H9 (cell line): ENCODE data around the gene S100A8. TPM values are rescaled to one million over a fixed set of nuclear protein-coding genes. Genes with fewer than 3 reads are reported as not detected.

ENCODE experiments used
- DNase-seq: peaks from one replicate; pipeline ENCODE4 v3.0.0-alpha.2; 2017
- H2AFZ ChIP-seq: one replicate; pipeline ENCODE4 v1.6.1; 2013; ENCODE audit warnings: mild to moderate bottlenecking, low read length, control low read depth, moderate library complexity
- H2AK5ac ChIP-seq: 2 replicates; pipeline ENCODE4 v1.6.1; 2013; ENCODE audit warnings: low read length, control low read depth, mixed read lengths; ENCODE audit not compliant: insufficient read length
- H2BK120ac ChIP-seq: one replicate; pipeline ENCODE4 v1.6.1; 2013; ENCODE audit warnings: low read depth, mild to moderate bottlenecking, low read length, control low read depth, inconsistent platforms; ENCODE audit not compliant: poor library complexity, severe bottlenecking
- H2BK12ac ChIP-seq: 2 replicates; pipeline ENCODE4 v1.6.1; 2013; ENCODE audit warnings: low read length, control low read depth, mixed read lengths, low read depth; ENCODE audit not compliant: insufficient read length
- H2BK15ac ChIP-seq: 2 replicates; pipeline ENCODE4 v1.6.1; 2013; ENCODE audit warnings: low read depth, low read length, control low read depth
- H2BK20ac ChIP-seq: one replicate; pipeline ENCODE4 v1.6.1; 2013; ENCODE audit warnings: low read depth, mild to moderate bottlenecking, low read length, control low read depth, inconsistent platforms; ENCODE audit not compliant: poor library complexity, severe bottlenecking
- H2BK5ac ChIP-seq: 2 replicates; pipeline ENCODE4 v1.6.1; 2013; ENCODE audit warnings: low read length, control low read depth, mixed read lengths; ENCODE audit not compliant: insufficient read length
- H3K14ac ChIP-seq: 2 replicates; pipeline ENCODE4 v1.6.1; 2013; ENCODE audit warnings: low read length, control low read depth; ENCODE audit not compliant: insufficient read depth
- H3K18ac ChIP-seq: 2 replicates; pipeline ENCODE4 v1.6.1; 2013; ENCODE audit warnings: low read depth, mild to moderate bottlenecking, mixed read lengths, low read length, control low read depth; ENCODE audit not compliant: insufficient read length
- H3K23ac ChIP-seq: 2 replicates; pipeline ENCODE4 v1.6.1; 2013; ENCODE audit warnings: low read length, control low read depth, mixed read lengths, low read depth; ENCODE audit not compliant: insufficient read length
- H3K23me2 ChIP-seq: 2 replicates; pipeline ENCODE4 v1.6.1; 2013; ENCODE audit warnings: low read depth, mild to moderate bottlenecking, mixed read lengths, low read length, control low read depth; ENCODE audit not compliant: insufficient read length, poor library complexity, severe bottlenecking
- H3K27ac ChIP-seq: 2 replicates; pipeline ENCODE4 v1.5.1; 2013; ENCODE audit warnings: low read length, control low read depth, mixed read lengths, low read depth; ENCODE audit not compliant: insufficient read length
- H3K27me3 ChIP-seq: 2 replicates; pipeline ENCODE4 v1.6.1; 2013; ENCODE audit warnings: low read length, control low read depth, inconsistent platforms; ENCODE audit not compliant: insufficient read depth
- H3K4ac ChIP-seq: 2 replicates; pipeline ENCODE4 v1.6.1; 2013; ENCODE audit warnings: low read depth, mild to moderate bottlenecking, control low read depth, inconsistent platforms, low read length, moderate library complexity
- H3K4me1 ChIP-seq: 2 replicates; pipeline ENCODE4 v1.6.1; 2013; ENCODE audit warnings: low read length, control low read depth, inconsistent platforms; ENCODE audit not compliant: insufficient read depth
- H3K4me2 ChIP-seq: 2 replicates; pipeline ENCODE4 v1.6.1; 2013; ENCODE audit warnings: low read length, control low read depth, mixed read lengths; ENCODE audit not compliant: insufficient read length, insufficient read depth
- H3K56ac ChIP-seq: 2 replicates; pipeline ENCODE4 v1.6.1; 2013; ENCODE audit warnings: low read depth, mild to moderate bottlenecking, mixed read lengths, low read length, control low read depth; ENCODE audit not compliant: insufficient read length
- H3K79me1 ChIP-seq: 2 replicates; pipeline ENCODE4 v1.6.1; 2013; ENCODE audit warnings: low read depth, mild to moderate bottlenecking, moderate library complexity, low read length, control low read depth, inconsistent platforms; ENCODE audit not compliant: insufficient read depth, poor library complexity, severe bottlenecking
- H3K79me2 ChIP-seq: 2 replicates; pipeline ENCODE4 v1.6.1; 2013; ENCODE audit warnings: low read length, control low read depth, inconsistent platforms; ENCODE audit not compliant: insufficient read depth
- H3K9ac ChIP-seq: 2 replicates; pipeline ENCODE4 v1.6.1; 2013; ENCODE audit warnings: low read length, control low read depth, mixed read lengths; ENCODE audit not compliant: insufficient read length; ENCODE audit errors: extremely low read depth
- H3K9me3 ChIP-seq: one replicate; pipeline ENCODE4 v1.6.1; 2013; ENCODE audit warnings: low read depth, low read length, inconsistent platforms; ENCODE audit not compliant: control insufficient read depth
- H3T11ph ChIP-seq: one replicate; pipeline ENCODE4 v1.6.1; 2013; ENCODE audit warnings: mild to moderate bottlenecking, low read length, control low read depth, inconsistent platforms
- H4K20me1 ChIP-seq: one replicate; pipeline ENCODE4 v1.6.1; 2013; ENCODE audit not compliant: control insufficient read depth, insufficient read length, insufficient read depth
- H4K5ac ChIP-seq: 2 replicates; pipeline ENCODE4 v1.6.1; 2013; ENCODE audit warnings: low read depth, mild to moderate bottlenecking, mixed read lengths, low read length, control low read depth; ENCODE audit not compliant: insufficient read length
- H4K8ac ChIP-seq: replicated peaks from 2 replicates; pipeline ENCODE4 v1.6.1; 2013; ENCODE audit warnings: low read length, control low read depth, mixed read lengths, low read depth; ENCODE audit not compliant: insufficient read length
- H4K91ac ChIP-seq: 2 replicates; pipeline ENCODE4 v1.6.1; 2013; ENCODE audit warnings: low read depth, mild to moderate bottlenecking, moderate library complexity, mixed read lengths, low read length, control low read depth; ENCODE audit not compliant: insufficient read length
- H3K27ac Mint-ChIP-seq, 3 experiments: 2 replicates in 2 of 3; 3 replicates in 1 of 3; pipeline ENCODE4 v1.8.0; 2020 to 2021; ENCODE audit warnings: mixed read lengths in 3 of 3, mild to moderate bottlenecking in 1 of 3, moderate library complexity in 1 of 3
- H3K27me3 Mint-ChIP-seq: 2 replicates; pipeline ENCODE4 v1.8.0; 2021; ENCODE audit warnings: low read depth, mild to moderate bottlenecking, moderate library complexity, mixed read lengths
- H3K36me3 Mint-ChIP-seq, 3 experiments: 2 replicates in 2 of 3; 3 replicates in 1 of 3; pipeline ENCODE4 v1.8.0; 2020 to 2021; ENCODE audit warnings: low read depth in 3 of 3, mixed read lengths in 3 of 3; ENCODE audit not compliant: insufficient read depth in 1 of 3
- H3K4me1 Mint-ChIP-seq, 2 experiments: 2 replicates each; pipeline ENCODE4 v1.8.0; 2020; ENCODE audit warnings: mixed read lengths in 2 of 2
- H3K4me3 Mint-ChIP-seq, 2 experiments: 2 replicates in 1 of 2; 3 replicates in 1 of 2; pipeline ENCODE4 v1.8.0; 2020 to 2021; ENCODE audit warnings: mild to moderate bottlenecking in 2 of 2, mixed read lengths in 2 of 2, moderate library complexity in 1 of 2
- H3K9me3 Mint-ChIP-seq, 2 experiments: 2 replicates in 1 of 2; 3 replicates in 1 of 2; pipeline ENCODE4 v1.8.0; 2020; ENCODE audit warnings: mild to moderate bottlenecking in 2 of 2, mixed read lengths in 2 of 2, moderate library complexity in 1 of 2
- CTCF ChIP-seq: fragments of 200-600 bp; sonication (generic); conservative IDR thresholded peaks from 3 replicates; pipeline ENCODE4 v1.8.0; 2021; ENCODE audit warnings: antibody characterized with exemption, mild to moderate bottlenecking
- WGBS: extraction: QIAGEN DNeasy Blood & Tissue Kit; methylation state at CpG from one replicate; pipeline ENCODE4 v1.1.7; 2013; ENCODE audit warnings: missing lambda C conversion rate, low lambda C conversion rate, mixed read lengths; ENCODE audit not compliant: insufficient read length; ENCODE audit errors: extremely low coverage; 5-methylcytosine and 5-hydroxymethylcytosine counted together
- total RNA-seq: library from RNA; stranded (reverse); gene quantifications from 2 replicates; pipeline ENCODE4 v1.2.1, GENCODE V29; 2021

S100A8 gene
- total RNA-seq, 1 experiment from 2014 or later, result not detected

GRCh38 chr1:153361480-153362109 lies 29.3 kb downstream of the S100A8 start:
- DNase-seq, result peak; percentile 14
- no peaks in the 10 kb centered on the region for H3K4me1 Mint-ChIP-seq
- no peak overlapping the region for H3K4me3 Mint-ChIP-seq

More at GRCh38 chr1:153361480-153362109, 29.3 kb downstream of the S100A8 start:
- Histone ChIP-seq H4K20me1 (no peaks in the 10 kb centered on the region), H3K14ac (no peak overlapping the region), H3K4me1 (no peaks in the 10 kb centered on the region), H2AFZ (no peak overlapping the region), H3K9me3 (no peaks in the 10 kb centered on the region), H3K27ac (no peak overlapping the region), H3K79me2 (no peaks in the 10 kb centered on the region), H3K79me1 (no peaks in the 10 kb centered on the region), H2AK5ac (no peak overlapping the region), H4K91ac (no peak overlapping the region), H2BK20ac (no peak overlapping the region), H2BK5ac (no peak overlapping the region), H3K4me2 (no peak overlapping the region), H2BK15ac (no peak overlapping the region), H3K56ac (no peak overlapping the region), H3K4ac (no peak overlapping the region), H2BK12ac (no peak overlapping the region), H3K27me3 (no peaks in the 10 kb centered on the region), H3K18ac (no peak overlapping the region), H3K23me2 (no peaks in the 10 kb centered on the region), H2BK120ac (no peak overlapping the region), H3T11ph (no peak overlapping the region), H3K23ac (no peak overlapping the region), H4K5ac (no peak overlapping the region), H4K8ac (no peak overlapping the region), H3K9ac (no peak overlapping the region)
- no peak overlapping the region for H3K27ac Mint-ChIP-seq
- no peaks in the 10 kb centered on the region for H3K36me3 Mint-ChIP-seq
- peaks cover 0 to 6% of the 10 kb centered on the region in 2 experiments; a peak in 2 of 5 replicates for H3K9me3 Mint-ChIP-seq
- WGBS, result no CpG with 5 or more reads among the region's 4 CpGs
- H3K27me3 Mint-ChIP-seq, result peaks cover 2% of the 10 kb centered on the region
- no peak for TF ChIP-seq CTCF
